Measurements from ENCODE around the gene NELL1.

- no peak for TF ChIP-seq EZH2 (IDR thresholded peaks at IDR 0.05; ENCODE audit: borderline replicate concordance, low read length)
- no peak for TF ChIP-seq CTCF (conservative IDR thresholded peaks at IDR 0.05 in 1 of 2, IDR thresholded peaks at IDR 0.05 in 1 of 2; ENCODE audit: extremely low read depth in 1 of 2, insufficient read depth in 1 of 2, low read depth in 1 of 2, low read length in 2 of 2)
Measured at GRCh38 chr11:21396342-21397008, 727.1 kb downstream of the NELL1 start.

All from mammary epithelial cell (primary cell).